GM21515 (cell line): Measurements from ENCODE around the gene RUFY4.
A peak's percentile ranks its signal among the peaks of the same experiment; 100 is the strongest.

Experiments
- ATAC-seq: cut with Tn5 transposase; IDR thresholded peaks from one replicate; pipeline ENCODE4 v1.9.1; 2021; ENCODE audit not compliant: unreplicated experiment

The RUFY4 gene

DNA sequence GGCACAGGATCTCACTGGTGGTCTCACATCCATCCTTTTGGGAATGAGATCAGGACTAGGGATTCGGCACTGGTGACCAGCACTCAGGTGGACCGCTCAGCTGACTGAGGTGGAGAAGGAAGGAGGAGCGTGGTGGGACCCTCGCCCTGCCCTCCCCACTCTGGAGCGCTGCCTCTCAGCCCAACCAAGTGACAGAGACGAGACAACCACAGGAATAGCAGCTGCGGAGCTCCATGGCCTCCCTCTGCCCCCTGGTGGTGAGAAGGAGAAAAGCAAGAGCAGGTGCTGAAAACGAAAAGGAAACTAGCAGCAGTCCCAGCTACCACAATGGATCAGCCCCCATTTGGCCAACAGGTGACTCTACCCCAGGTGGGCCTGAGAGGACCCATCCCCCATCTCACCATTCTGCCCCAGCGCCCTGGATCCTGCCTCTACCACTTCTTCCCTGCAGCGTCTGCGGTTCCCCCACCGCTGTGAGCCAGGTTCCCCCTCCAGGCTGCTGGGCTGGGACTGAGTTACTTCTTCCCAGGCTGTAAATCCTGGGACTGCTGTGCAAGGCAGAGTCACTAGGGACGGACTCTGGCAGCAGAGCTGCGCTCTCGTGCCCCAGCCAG lies at the start of gene RUFY4:
RUFY4 (plus strand) TSS at position 533 of the 614 bp plus-strand sequence. CDS start 1,353 bp downstream, outside the sequence.
- ATAC-seq, result peak; percentile 80

DNA sequence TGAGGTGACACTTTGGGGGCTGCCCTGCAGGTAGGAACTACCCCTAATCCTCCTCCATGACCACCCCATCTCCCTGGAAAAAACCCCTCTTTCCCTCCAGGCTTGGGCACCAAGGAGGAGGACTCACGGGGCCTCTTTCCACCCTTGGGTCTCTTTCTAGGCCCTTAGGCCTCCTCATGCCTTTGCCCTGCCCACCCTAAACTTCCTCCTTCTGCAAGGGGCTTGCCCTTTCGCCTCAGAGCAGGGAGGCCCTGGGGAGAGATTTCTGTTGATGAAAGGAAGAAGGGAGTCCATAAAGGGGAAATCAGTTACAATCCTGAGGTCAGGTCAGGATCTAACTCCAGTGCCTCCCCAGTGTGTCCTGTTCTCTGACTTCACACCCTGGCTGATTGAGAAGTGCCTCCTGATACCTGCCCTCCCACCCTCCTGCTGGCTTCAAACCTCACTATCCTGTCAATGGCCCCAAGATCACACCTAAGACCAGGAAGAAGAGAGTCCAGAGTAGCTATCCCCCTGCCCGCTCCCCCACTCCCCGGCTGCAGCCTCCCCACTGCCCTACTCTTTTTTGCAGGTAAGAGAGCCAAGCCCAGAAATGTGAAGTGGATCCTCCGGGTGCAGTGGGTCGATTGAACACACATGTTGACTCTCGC lies 49.5 kb upstream of the RUFY4 start:
- ATAC-seq, result no peak

GRCh38 chr2:218020281-218020680 lies 48.8 kb upstream of the RUFY4 start:
- no peak for ATAC-seq

- no peak for ATAC-seq
These were observed 48.0 kb upstream of the RUFY4 start for GRCh38 chr2:218020966-218021535.

GRCh38 chr2:218021536-218022071 lies 47.4 kb upstream of the RUFY4 start:
- ATAC-seq, result no peak

DNA sequence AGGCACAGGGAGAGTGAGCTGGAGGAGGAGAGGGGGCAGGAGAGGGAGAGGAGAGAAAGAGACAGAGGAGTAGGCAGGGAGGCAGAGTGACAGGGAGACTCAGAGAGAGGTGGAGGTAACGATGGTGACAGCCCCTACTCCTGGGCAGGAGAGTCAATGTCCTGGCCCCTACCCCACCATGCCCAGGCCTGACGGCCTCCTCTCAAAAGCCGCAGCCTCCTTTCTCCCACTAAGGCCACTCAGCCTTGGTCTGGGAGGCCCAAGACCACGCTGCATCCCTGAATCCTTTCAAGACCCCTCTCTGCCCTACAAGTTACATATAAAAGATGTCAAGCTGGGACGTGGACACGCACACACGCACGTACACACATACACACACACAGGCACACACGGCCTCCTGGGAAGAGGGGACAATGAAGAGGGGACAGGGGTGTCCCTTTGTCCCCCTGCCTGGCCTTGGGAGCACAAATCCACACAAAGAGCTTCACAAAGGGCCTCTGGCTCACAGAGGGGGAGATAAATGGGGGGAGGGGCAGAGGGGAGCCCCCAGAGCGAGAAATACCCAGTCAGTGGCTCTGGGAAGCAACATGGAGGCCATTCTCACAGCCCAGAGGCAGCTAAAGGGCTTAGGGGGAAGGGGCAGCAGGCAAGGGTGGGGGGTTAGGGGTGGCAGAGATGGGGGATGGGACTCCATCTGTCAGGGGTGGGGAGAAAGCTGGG lies 46.8 kb upstream of the RUFY4 start:
- ATAC-seq, result no peak

- no peak for ATAC-seq
These were observed 46.1 kb upstream of the RUFY4 start for GRCh38 chr2:218022851-218023530.

DNA sequence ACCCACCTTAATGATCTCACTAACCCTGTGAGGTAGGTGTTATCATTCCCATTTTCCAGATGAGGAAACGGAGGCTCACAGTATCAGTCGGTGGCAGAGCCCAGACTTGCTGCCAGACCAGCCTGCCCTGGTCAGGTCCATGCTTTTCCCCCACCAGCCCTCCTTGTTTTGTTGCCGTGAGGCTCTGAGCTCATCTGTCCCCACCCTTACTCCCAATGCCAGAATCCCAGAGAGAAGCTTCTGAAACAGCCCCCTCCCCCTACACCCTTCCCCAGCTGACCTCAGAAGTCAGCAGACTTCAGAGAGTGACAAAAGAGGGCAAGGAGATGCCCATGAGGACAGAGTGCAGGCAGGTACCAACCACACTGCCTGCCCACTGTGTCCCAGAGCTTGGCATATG lies 45.4 kb upstream of the RUFY4 start:
- ATAC-seq, result no peak

DNA sequence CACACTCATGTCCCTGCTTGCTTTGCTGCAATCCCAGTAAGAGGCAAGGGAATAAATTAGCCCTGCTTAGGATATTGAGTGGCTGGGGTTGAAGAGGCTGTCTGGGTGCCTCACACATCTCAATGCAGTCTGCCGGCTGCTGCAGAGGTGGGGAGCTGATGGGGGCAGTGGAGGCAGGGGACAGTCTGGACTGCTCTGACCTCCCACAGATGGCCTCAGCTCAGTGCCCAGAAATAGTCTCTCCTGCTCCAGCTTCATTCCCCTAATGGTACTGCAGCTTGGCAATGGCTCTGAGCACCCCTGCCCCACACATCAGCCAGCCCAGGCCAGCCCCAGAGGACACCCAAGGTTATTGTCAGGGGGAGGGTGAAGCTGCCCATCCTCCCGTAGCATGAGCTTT lies 44.7 kb upstream of the RUFY4 start:
- ATAC-seq, result no peak

DNA sequence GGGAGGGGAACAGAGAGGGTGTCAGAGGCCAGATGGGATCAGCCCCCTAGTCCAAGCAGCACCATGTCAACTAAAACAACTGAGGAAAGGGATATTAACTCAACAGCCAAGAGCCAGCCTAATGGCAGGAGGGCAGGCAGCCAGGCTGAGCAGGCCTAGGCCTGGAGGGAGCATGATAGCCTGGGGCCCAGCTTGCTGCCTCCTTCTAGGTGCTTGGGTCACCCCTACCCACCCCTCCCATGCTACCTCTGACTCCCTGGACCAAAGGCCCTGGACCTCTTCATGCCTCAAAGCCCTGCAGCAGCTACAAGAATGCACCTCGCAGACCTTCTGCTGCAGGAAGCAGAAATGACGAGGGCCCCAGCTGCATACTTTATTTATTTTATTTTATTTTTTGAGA lies 44.2 kb upstream of the RUFY4 start:
- no peak for ATAC-seq

GRCh38 chr2:218026244-218026643 lies 42.8 kb upstream of the RUFY4 start:
- no peak for ATAC-seq

GRCh38 chr2:218026676-218027425 lies 42.2 kb upstream of the RUFY4 start:
- no peak for ATAC-seq

- no peak for ATAC-seq
These were observed 41.4 kb upstream of the RUFY4 start for GRCh38 chr2:218027426-218028188.

- no peak for ATAC-seq
These were observed 40.9 kb upstream of the RUFY4 start for GRCh38 chr2:218028189-218028495.

DNA sequence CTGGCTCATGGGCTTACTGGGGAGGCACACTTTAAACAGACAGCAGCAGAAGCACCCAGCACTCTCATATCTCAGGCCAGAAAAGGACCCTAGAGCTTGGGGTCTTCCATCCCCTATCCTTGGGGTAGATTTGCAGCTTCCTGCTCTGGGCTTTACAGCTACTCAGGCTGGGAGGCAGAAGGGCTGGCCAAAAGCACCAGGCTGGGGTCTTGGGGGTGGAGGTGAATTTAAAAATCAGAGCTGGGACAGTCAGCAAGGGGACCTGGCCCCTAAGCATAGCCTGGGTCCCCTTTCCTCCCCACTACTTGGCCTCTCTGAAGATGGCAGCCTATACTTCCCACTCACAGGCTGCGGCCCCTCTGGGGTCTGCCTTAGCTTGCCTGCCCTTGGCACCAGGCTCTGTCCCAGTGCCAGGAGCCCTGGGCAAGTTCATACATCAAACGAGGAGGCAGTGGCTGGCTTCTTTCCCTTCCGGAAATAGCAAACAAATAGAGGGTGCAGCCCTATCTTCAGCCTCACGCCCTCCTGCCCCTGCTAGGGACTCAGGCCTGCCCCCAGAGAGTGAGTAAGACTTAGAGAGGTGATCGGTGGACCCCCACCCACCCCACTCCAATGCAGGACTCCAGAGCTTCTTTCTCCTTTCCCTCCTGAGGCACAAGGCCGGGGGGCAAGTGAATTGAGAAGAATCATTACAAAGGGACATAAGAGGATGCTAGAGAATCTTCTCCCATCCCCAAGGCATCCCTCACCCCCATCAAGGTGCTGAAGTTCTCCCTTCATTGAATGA lies 40.3 kb upstream of the RUFY4 start:
- ATAC-seq, result no peak

DNA sequence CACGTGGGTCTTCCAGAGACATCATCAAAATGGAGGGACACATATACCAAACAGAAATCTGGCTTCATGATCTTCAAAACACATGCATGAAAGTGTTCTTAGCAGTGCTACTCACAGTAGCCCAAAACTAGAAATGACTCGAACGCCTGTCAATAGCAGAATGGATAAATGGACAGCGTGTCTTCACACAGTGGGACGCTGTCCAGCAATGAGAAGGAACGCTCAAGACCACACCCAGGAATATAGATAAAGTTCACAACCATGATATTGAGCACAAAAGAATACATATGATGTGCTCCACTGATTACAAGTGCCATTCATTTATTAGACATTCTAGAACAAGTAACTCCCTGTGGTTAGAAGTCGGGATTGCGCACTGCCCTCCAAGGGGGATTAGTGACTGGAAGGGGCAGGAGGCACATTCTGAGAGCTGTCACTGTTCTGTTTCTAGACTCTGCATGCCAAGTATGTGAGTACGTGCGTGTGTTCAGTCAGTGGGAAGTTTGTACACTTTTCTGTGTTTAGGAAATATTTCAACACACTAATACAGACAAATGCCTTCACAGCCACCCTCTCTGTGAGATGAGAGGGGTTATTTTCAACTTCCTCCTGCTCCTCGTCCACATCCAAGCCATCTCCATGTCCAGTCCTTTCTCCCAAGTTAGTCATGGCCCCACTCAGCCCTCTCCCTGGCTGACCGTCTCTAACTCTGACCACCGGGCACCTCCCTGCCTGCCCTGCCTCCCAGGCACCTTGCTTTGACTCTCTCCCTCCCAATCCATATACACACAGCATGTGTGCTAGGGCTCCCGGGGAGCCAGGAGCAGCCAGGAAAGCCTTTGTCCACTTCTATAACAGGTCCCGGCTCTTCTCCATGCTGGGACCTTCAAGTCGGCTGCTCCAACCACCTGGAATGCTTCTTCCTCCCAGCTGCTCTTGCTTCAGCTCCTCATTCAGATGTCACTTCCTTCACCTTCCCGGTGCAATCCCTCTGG lies 39.4 kb upstream of the RUFY4 start:
- no peak for ATAC-seq

DNA sequence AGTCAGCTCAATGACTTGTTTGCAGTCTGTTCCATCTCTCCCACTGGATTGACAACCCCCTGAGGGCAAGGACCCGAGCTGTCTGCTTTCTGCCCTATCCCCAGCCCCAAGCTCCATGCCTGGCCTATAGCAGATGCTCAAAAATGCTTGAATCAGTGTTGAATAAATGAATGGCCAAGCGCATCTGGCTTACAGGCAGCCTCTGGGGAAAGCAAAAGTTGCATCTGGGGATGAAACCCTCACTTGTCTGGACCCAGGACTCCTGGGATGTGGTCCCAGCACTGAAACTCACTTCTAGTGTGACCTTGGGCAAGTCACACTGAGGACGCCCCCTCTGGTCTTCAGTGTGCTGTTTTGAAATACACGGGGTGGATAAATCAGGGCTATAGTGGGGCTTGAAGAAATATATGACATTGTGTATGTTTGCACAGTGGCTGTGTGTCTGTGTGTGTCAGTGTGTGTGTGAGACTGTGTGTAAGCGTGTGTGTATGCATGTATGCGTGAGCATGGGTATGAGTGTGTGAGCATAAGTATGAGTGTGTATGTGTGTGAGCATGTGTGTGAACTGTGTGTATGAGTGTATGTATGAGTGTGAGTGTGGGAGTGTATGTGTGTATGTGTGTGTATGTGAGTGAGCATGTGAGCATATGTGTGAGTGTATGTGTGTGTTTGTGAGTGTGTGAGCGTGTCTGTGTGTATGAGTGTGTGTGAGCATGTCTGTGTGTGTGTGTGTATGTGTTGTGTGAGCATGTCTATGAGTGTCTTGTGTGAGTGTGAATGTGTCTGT lies 38.5 kb upstream of the RUFY4 start:
- no peak for ATAC-seq
